Pancreas (tissue), 10 donors: ENCODE results near the gene DLG1. TPM values are rescaled to one million over a fixed set of nuclear protein-coding genes. Genes with fewer than 3 reads are reported as not detected.

Experiments used
- ATAC-seq, 4 donors: fragments of 200-7000 bp; cut with Tn5 transposase; one replicate each; pipeline versions ENCODE4 v1.8.0 to v1.9.1; 2020; ENCODE audit warnings: mild to moderate bottlenecking in 4 of 4, moderate library complexity in 4 of 4
- DNase-seq, 6 donors: peaks; one replicate each; pipeline ENCODE4 v3.0.0-alpha.2; 2020
- FAIRE-seq: peaks from 2 replicates; lab custom pipeline; 2012; peaks lifted over from hg19 to GRCh38; lab: Jason Lieb, UNC
- H3K27ac ChIP-seq, 4 donors: fragments of 200-600 bp; sonication (generic); 1 replicate in 3 of 4; 2 replicates in 1 of 4; pipeline versions ENCODE4 v1.5.0 to v1.8.0; 2020
- H3K27me3 ChIP-seq, 4 donors: fragments of 200-600 bp; one replicate each; pipeline ENCODE4 v1.8.0; 2021
- H3K36me3 ChIP-seq, 3 donors: fragments of 200-600 bp; sonication (generic) in 1 of 3; one replicate each; pipeline versions ENCODE4 v1.5.0 to v1.8.0; 2020 to 2021
- H3K4me1 ChIP-seq, 3 donors: fragments of 200-600 bp; one replicate each; pipeline ENCODE4 v1.8.0; 2021
- H3K4me3 ChIP-seq, 4 donors: fragments of 200-600 bp; sonication (generic) in 2 of 4; one replicate each; pipeline versions ENCODE4 v1.5.0 to v1.8.0; 2020 to 2021
- H3K9me3 ChIP-seq, 4 donors: fragments of 200-600 bp; one replicate each; pipeline ENCODE4 v1.8.0; 2021
- CTCF ChIP-seq, 4 donors: fragments of 200-600 bp; sonication (generic) in 3 of 4; IDR thresholded peaks; one replicate each; pipeline versions ENCODE4 v1.5.0 to v1.8.0; 2021; ENCODE audit warnings: antibody characterized with exemption in 4 of 4
- WGBS, 2 donors: extraction: QIAGEN DNeasy Blood & Tissue Kit; methylation state at CpG; one replicate each; pipeline ENCODE4 v1.1.7; 2013; 5-methylcytosine and 5-hydroxymethylcytosine counted together
- intact Hi-C, 3 donors: fragments of 100-400 bp; cut with DNase I; formaldehyde crosslinking; loops; one replicate each; pipeline versions ENCODE4 v1.11.1 to v1.14.2; 2022
- polyA plus RNA-seq, 2 donors: library from polyadenylated mRNA; stranded (reverse); fragments of 200-250 nt; gene quantifications; one replicate each; pipeline ENCODE4 v1.2.3, GENCODE V29; 2013
- total RNA-seq, 6 donors: library from RNA; stranded (reverse); fragmentation: NEBNext Ultra II Directional in 4 of 6; extraction: Animal tissue kit (Norgen Biotek cat#: 25700) in 4 of 6; gene quantifications; one replicate each; pipeline versions ENCODE4 v1.2.1 to v1.2.4, GENCODE V29; 2021 to 2023
- donor health status: healthy with polysubstance abuse.
- donor health status: DM: no; HTN: no; CAD: no; lungs with moderate emphysema.
- donor health status: DM: no; HTN: no; CAD: no.
- donor health status: control.
- donor health status: control.
- donor health status: Bipolar disorder and iron deficiency.
- donor health status: DM: yes; HTN: yes; CAD: no.
- donor health status: DM: no; HTN: no; CAD: no.
- donor health status: DM: no; HTN: no; CAD: no.
- donor health status: DM: yes; HTN: yes; CAD: no.

Gene DLG1
- total and polyA plus RNA-seq, 8 donors = 15.9 to 47.9 (median 28.6) TPM

GRCh38 chr3:197298945-197299854, 788 bp upstream of the DLG1 start:
- Histone ChIP-seq H3K4me1 (peaks cover 13 to 25% (median 19%) of the 10 kb centered on the region in 3 donors), H3K4me3 (peak overlapping the region; percentile 85 to 98 (median 96)), H3K27ac (peak overlapping the region; percentile 81 to 92 (median 90)), H3K27me3 (no peaks in the 10 kb centered on the region), H3K36me3 (no peaks in the 10 kb centered on the region), H3K9me3 (no peaks in the 10 kb centered on the region)
- WGBS, 2 donors = 3 to 4% methylated on average over 42 of the region's 42 CpGs
- intact Hi-C loops = no loop called here
- no peak for TF ChIP-seq CTCF (IDR thresholded peaks at IDR 0.05)
- FAIRE-seq = no peak
- peak; percentile 37 to 80 (median 56) for DNase-seq
- ATAC-seq = peak; percentile 27 to 60 (median 48)

GRCh38 chr3:197297476-197298340, 704 bp downstream of the DLG1 start:
- Histone ChIP-seq H3K4me1 (peaks cover 13 to 25% (median 19%) of the 10 kb centered on the region in 3 donors), H3K4me3 (peak overlapping the region; percentile 85 to 98 (median 96)), H3K27me3 (no peaks in the 10 kb centered on the region), H3K9me3 (no peaks in the 10 kb centered on the region), H3K36me3 (no peaks in the 10 kb centered on the region), H3K27ac (peak overlapping the region; percentile 81 to 92 (median 90))
- no peak for FAIRE-seq
- no peak for TF ChIP-seq CTCF (IDR thresholded peaks at IDR 0.05)
- 0% methylated on average over 21 to 96 of the region's 100 CpGs for WGBS, 2 donors
- intact Hi-C loops = no loop called here
- ATAC-seq = peak; percentile 85 to 93 (median 88)
- peak; percentile 83 to 94 (median 88) for DNase-seq

- TF ChIP-seq CTCF (IDR thresholded peaks at IDR 0.05) = no peak
- no peaks in the 10 kb centered on the region for H3K36me3 ChIP-seq
- DNase-seq (no peak), FAIRE-seq (no peak), ATAC-seq (no peak)
- H3K4me3 ChIP-seq = peak overlapping the region; percentile 85 to 98 (median 96)
- H3K27ac ChIP-seq = peak overlapping the region; percentile 81 to 92 (median 90)
- intact Hi-C loops = no loop called here
- peaks cover 13 to 25% (median 19%) of the 10 kb centered on the region in 3 donors for H3K4me1 ChIP-seq
- H3K27me3 ChIP-seq = no peaks in the 10 kb centered on the region
- no peaks in the 10 kb centered on the region for H3K9me3 ChIP-seq
- 0% methylated on average over 15 of the region's 15 CpGs for WGBS, 2 donors
These were observed 1.4 kb downstream of the DLG1 start for GRCh38 chr3:197297002-197297401.

- FAIRE-seq = no peak
These were observed 1.9 kb downstream of the DLG1 start for GRCh38 chr3:197296545-197296944.

More at GRCh38 chr3:197296545-197296944, 1.9 kb downstream of the DLG1 start:
- Histone ChIP-seq H3K27ac (no peak overlapping the region), H3K4me3 (peak overlapping the region in 2 of 4 donors; percentile 97 to 98), H3K4me1 (peaks cover 13 to 25% (median 19%) of the 10 kb centered on the region in 3 donors), H3K36me3 (no peaks in the 10 kb centered on the region), H3K9me3 (no peaks in the 10 kb centered on the region), H3K27me3 (no peaks in the 10 kb centered on the region)
- 29 to 34% methylated on average over 2 of the region's 2 CpGs for WGBS, 2 donors
- ATAC-seq (no peak), DNase-seq (no peak)
- intact Hi-C loops = no loop called here
- TF ChIP-seq CTCF (IDR thresholded peaks at IDR 0.05) = no peak
